ENCODE results near the gene CCL1.

CCL1 gene

GRCh38 chr17:34369571-34369970 is 6.5 kb upstream of the CCL1 start:
- H3K27ac ChIP-seq (ENCODE audit: extremely low read depth, low read depth, low read length) = no peak overlapping the region
- TF ChIP-seq MZF1 (tag by site-specific recombination; IDR thresholded peaks at IDR 0.05; ENCODE audit: borderline replicate concordance) (no peak), ZSCAN23 (tag by site-specific recombination; IDR thresholded peaks at IDR 0.05) (no peak), BCL11B (tag by site-specific recombination; IDR thresholded peaks at IDR 0.05; ENCODE audit: low read depth) (no peak), ZNF23 (tag by site-specific recombination; IDR thresholded peaks at IDR 0.05; ENCODE audit: borderline replicate concordance) (no peak), MYNN (tag by site-specific recombination; IDR thresholded peaks at IDR 0.05; ENCODE audit: borderline replicate concordance) (no peak), GFI1B (tag by site-specific recombination; IDR thresholded peaks at IDR 0.05) (no peak), PBX3 (CRISPR knock-in tag; IDR thresholded peaks at IDR 0.05) (no peak), ZNF239 (tag by site-specific recombination; IDR thresholded peaks at IDR 0.05) (no peak), PRDM2 (tag by site-specific recombination; IDR thresholded peaks at IDR 0.05; ENCODE audit: borderline replicate concordance) (no peak)
- POLR2A ChIA-PET = no interaction called here
- 0 out of 2 replicates have a peak, but pooled peaks cover 9% of the 10 kb centered on the region for H3K4me1 ChIP-seq (ENCODE audit: control insufficient read depth, insufficient read depth, low read length)
- H3K9me3 ChIP-seq (ENCODE audit: control insufficient read depth, insufficient read depth, low read depth, low read length) = no peaks in the 10 kb centered on the region
- no peaks in the 10 kb centered on the region for H3K36me3 ChIP-seq (ENCODE audit: control insufficient read depth in 2 of 2, insufficient read depth in 1 of 2, low read length in 2 of 2)
- CTCF ChIA-PET = interaction anchor here (0.7 to 6.8 kb wide), 3 partner anchors 8 to 198 kb away, joined by 3 to 61 read pairs (median 18); no protein-coding TSS in a partner anchor
- H3K4me3 ChIP-seq (ENCODE audit: low read depth, low read length) = no peak overlapping the region

- no peak for TF ChIP-seq ZNF341 (tag by site-specific recombination; IDR thresholded peaks at IDR 0.05; ENCODE audit: low read depth)
- no peak for TF ChIP-seq ZNF274 (IDR thresholded peaks at IDR 0.05; ENCODE audit: low read length)
- TF ChIP-seq ZNF274 (tag by site-specific recombination; IDR thresholded peaks at IDR 0.05; ENCODE audit: borderline replicate concordance) = no peak
- ChIA-PET POLR2A (no interaction called here), CTCF (interaction anchor here (0.6 to 6.8 kb wide), 7 partner anchors 7 to 730 kb away, joined by 3 to 61 read pairs (median 4); no protein-coding TSS in a partner anchor)
- no peak overlapping the region for H3K4me3 ChIP-seq (ENCODE audit: low read depth, low read length)
- no peaks in the 10 kb centered on the region for H3K36me3 ChIP-seq (ENCODE audit: control insufficient read depth in 2 of 2, insufficient read depth in 1 of 2, low read length in 2 of 2)
- no peaks in the 10 kb centered on the region for H3K9me3 ChIP-seq (ENCODE audit: control insufficient read depth, insufficient read depth, low read depth, low read length)
- no peak overlapping the region for H3K27ac ChIP-seq (ENCODE audit: extremely low read depth, low read depth, low read length)
- H3K4me1 ChIP-seq (ENCODE audit: control insufficient read depth, insufficient read depth, low read length) = 0 out of 2 replicates have a peak, but pooled peaks cover 9% of the 10 kb centered on the region
These were observed 6.0 kb upstream of the CCL1 start for GRCh38 chr17:34368946-34369500.

- ChIA-PET CTCF (interaction anchor here (0.6 to 2.6 kb wide), 6 partner anchors 19 to 729 kb away, joined by 3 to 18 read pairs (median 4); no protein-coding TSS in a partner anchor), POLR2A (no interaction called here)
- H3K9me3 ChIP-seq (ENCODE audit: control insufficient read depth, insufficient read depth, low read depth, low read length) = no peaks in the 10 kb centered on the region
- no peak overlapping the region for H3K4me3 ChIP-seq (ENCODE audit: low read depth, low read length)
- H3K36me3 ChIP-seq (ENCODE audit: control insufficient read depth in 2 of 2, insufficient read depth in 1 of 2, low read length in 2 of 2) = no peaks in the 10 kb centered on the region
- 0 out of 2 replicates have a peak, but pooled peaks cover 9% of the 10 kb centered on the region for H3K4me1 ChIP-seq (ENCODE audit: control insufficient read depth, insufficient read depth, low read length)
- TF ChIP-seq ZNF664 (tag by site-specific recombination; IDR thresholded peaks at IDR 0.05) (no peak), ZNF76 (tag by site-specific recombination; IDR thresholded peaks at IDR 0.05; ENCODE audit: borderline replicate concordance, low read depth) (no peak), ZNF302 (tag by site-specific recombination; IDR thresholded peaks at IDR 0.05; ENCODE audit: low read depth) (no peak), ZNF830 (tag by site-specific recombination; IDR thresholded peaks at IDR 0.05; ENCODE audit: low read depth) (no peak), ZNF555 (tag by site-specific recombination; conservative IDR thresholded peaks at IDR 0.05) (no peak), ZNF624 (tag by site-specific recombination; IDR thresholded peaks at IDR 0.05) (no peak), ZNF580 (tag by site-specific recombination; IDR thresholded peaks at IDR 0.05) (no peak)
- H3K27ac ChIP-seq (ENCODE audit: extremely low read depth, low read depth, low read length) = no peak overlapping the region
These were observed 5.3 kb upstream of the CCL1 start for GRCh38 chr17:34368196-34368945.

Data from HEK293 (cell line).